Measurements from ENCODE around the gene MAP4K4.

The MAP4K4 gene

GRCh38 chr2:101692766-101693165 lies 4.7 kb upstream of the MAP4K4 start:
- no peak for DNase-seq

DNA sequence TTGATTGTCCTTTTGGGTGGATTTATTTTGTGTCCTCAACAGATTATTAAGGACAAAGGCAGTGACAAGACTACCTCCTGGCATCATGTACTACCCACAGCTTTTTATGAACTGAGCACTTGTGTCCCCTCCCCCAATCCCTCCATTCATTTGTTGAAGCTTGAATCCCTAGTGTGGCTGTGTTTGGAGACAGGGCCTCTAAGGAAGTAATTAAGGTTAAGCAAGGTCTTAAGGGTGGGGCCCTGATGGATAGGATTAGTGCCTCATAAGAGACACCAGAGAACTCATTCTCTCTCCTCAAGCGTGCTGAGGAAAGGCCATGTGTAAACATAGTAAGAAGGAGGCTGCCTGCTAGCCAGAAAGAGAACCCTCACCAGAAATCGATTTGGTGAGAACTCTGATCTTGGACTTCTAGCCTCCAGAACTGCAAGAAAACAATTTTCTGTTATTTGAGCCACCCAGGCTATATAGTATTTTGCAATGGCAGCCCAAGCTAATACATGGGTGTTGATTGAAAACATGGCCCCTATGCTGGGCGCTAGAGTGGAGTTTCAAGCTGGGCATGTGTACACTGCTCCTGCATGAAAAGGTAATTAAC lies 3.4 kb upstream of the MAP4K4 start:
- no peak for DNase-seq

GRCh38 chr2:101696272-101697123 lies 1.0 kb upstream of the MAP4K4 start:
- peak in 16 of 51 donors; percentile 19 to 85 (median 54) for DNase-seq

DNA sequence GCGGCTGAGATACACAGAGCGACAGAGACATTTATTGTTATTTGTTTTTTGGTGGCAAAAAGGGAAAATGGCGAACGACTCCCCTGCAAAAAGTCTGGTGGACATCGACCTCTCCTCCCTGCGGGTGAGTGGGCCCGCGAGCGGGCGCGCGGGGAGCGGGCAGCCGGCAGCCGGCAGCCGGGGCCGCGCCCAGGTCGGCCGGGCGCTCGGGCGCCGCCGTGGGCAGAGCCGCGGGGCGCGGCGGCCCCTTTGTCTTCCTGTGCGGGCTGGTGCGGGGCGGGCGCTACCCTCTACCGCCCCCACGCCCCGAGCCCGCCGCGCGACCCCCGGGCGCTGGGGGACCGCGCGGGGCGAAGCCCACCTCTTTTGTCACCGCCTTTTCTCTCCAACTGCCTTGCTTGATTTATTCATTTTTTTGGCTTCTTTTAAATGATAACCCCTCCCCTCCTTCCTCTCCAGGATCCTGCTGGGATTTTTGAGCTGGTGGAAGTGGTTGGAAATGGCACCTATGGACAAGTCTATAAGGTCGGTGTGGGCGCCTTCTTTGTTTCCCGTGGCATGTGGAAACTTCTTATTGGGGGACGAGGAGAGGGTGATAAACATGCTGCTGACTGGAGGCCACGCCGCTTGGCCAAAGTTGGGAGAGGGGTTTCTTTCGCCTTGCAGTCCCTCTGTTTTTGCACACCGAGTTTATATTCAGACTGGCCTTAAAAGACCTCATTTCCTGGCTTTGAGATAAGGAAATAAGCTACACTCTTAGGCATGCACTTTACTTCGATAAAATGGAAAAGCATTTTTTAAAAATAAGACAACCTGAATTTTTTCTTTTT lies 722 bp downstream of the MAP4K4 start:
- peak in 11 of 51 donors; percentile 11 to 68 (median 30) for DNase-seq

GRCh38 chr2:101698844-101699754 lies 1.6 kb downstream of the MAP4K4 start:
- peak in 7 of 51 donors; percentile 8 to 84 (median 15) for DNase-seq

DNA sequence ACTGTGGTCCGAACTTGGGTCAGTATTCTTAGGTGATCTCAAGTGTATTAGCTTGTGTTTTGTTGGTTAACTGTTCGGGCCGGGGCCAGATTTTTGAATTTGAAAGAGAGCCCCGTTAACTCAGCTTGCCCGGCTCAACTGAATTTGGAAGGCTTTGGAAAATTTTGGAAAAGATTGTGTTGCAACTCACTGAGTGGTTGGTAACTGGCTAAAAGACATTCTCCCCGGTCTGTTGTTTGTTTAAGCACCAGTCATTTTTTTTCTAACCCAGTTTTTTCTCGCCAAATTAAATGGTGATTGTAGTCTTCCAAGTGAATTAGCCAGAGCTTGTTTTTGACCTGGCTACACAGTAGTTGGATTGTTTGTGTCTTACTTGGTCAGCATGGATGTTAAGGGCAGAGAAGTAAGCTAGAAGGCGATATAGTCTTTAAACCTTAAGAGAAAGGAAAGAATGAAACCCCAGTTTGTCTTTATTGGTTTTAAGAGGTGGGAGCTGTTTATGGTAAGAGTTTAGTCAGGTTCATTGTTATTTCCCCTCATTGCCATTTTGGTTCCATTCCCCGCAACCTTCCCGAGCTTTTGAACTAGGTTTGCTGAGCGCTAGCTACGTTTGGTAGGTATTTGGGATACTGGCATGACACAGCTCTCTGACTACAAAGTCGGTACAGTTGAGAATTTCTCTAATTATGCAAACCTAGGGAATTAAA lies 2.4 kb downstream of the MAP4K4 start:
- peak in 4 of 51 donors; percentile 18 to 87 (median 40) for DNase-seq

GRCh38 chr2:101704046-101704466 lies 6.5 kb downstream of the MAP4K4 start:
- DNase-seq: peak in 8 of 51 donors; percentile 10 to 34 (median 20)

DNA sequence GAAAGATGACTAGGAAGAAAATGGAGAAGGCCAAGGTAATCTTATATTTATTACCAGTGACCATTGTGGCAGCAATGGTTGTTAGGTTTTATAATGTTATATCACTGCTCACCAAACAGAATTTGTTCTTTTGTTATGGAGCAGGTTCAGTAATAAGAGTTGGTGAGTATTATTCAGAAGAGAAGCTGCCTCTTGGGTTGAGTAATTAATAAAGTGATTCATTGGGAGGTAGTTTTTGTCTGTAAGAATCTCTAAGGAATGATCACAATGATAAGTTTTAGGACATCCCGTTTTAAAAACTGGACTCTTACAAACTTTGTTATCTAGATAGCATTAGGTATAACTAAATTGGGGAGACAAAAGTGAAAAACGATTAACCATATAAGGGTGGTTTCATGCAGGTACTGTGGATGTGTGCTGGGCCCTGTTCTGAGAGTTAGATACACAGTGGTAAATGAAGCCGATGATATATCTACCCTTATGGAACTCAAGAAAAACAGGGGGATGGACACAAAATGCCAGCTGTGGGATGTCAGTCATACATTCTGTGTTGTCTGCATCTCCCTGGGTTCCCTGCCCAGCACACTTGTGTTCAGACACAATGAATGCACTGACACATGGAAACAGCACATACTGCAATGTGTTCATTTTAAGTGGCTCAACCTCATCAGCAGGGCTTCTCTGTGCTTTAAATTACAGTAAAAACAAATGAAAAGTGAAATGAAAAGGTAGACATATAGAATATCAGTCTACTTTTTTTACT lies 7.5 kb downstream of the MAP4K4 start:
- no peak for DNase-seq

DNA sequence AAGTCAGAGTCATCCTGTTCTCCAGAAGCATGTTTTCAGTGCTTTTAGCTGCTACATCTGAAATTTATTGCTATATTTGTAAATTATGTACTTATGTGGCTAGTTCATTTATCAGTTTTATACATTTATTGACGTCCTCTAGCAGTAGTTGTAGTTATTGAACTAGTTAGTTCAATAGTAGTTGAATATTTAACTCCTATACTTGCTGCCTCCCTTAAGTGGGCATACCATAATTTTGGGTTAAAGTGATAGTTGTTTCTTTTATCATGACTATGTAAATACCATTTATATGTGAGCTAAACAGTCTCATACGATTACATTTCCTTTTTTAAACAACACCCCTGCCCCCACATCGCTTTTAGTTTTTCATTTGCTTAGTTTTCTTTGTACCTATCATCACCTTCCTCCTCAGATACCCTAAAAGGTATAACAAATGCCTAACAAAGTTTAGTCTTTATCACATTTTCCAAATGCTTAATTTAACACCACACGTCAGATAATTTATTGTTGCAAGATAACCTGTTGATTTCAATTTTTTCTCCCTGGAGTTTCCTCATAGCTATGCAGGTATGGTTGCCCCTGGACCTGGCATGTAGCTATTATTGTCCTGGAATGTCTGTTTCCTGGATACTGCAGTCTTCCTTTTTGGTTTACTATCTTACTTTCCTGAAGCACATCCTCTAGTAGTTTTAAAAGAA lies 8.8 kb downstream of the MAP4K4 start:
- no peak for DNase-seq

DNA sequence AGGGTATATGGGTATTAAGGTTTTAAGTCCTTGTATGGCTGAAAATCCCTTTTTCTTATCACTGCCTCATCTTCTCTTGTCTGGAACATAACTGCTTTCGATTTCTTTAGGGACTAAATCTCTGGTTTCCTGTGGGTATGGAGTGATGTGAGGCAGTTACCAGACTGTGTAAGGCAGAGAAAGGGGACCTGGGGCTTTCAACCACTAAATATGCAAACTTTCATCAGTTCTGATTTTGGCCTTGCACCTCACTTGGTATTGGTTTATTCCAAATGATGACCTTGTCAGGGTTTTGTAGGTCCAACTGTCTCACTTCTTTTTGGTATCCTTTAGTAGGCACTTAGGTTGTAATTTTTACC lies 9.3 kb downstream of the MAP4K4 start:
- DNase-seq: no peak

DNA sequence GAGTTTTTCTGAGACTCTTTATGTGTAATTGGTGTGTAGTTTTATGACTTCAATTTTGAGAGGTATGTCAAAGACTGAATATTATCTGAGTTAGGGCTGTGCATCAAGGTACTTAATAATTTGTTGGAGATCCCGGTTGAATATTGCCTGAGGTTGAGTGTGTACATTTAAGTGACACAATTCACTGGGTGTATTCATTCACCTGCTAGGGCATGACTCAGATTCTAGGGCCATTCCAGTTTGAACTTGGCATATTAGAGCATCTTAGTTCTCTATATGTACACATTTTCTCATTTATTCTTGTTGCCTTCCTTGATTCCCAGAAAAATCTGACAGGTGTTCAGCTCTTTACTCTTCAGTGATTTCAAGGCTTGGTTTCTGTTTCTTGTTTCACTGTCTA lies 12.5 kb downstream of the MAP4K4 start:
- no peak for DNase-seq

DNA sequence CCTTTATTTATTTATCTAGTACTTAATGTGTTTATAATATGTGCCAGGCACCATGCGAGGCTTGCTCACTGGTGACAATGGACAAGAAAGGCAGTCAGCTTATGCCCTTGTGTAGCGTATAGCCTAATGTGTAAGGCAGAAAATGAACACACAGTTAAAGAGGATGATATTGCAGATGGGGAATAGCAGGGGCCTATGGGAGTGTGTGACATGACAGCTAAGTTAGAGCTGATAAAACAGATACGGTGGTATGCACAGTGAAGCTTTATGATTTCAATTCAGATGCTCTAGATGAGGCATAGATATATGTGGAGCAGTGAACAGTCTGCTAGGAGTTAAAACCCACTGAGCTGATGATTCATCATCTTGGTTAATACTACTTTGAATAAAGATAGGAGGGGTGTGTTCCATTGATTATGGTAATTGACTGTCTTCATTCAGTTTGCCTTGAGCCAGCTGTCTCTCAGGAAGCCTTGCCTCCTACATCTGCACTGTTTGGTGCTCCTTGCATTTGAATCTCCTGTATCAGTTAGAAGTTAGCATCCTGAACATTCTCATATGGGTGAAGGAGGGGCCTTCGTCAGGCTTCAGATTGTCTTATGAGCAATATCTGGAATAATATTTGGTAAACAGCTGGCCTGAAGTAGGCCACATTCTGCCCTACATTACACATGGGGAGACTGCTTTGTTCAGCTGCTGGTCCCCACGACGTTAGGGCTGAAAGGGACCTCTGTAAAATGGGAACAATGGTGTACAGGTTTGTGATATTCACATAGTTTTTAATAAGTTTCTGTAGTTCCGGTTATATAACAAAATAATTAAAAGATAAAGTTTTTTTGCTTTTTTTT lies 13.2 kb downstream of the MAP4K4 start:
- no peak for DNase-seq

DNA sequence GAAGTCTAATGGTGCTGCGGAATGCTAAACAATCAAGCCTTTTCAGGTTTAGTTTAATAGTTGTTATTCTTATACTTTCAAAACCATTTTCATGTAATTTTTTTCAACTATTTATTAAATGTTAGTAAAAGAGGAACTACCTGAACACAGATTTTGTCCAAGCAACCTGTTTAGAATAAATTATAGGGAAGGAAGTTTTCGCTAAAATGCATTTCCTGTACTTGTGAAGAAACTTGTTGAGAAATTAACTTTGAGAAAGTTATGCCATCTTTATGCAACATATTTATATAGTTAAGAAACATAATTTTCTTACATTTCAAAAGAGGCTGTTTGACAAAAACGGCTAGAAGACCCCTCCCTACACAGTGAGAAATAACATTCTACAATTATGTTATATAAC lies 16.6 kb downstream of the MAP4K4 start:
- no peak for DNase-seq

DNA sequence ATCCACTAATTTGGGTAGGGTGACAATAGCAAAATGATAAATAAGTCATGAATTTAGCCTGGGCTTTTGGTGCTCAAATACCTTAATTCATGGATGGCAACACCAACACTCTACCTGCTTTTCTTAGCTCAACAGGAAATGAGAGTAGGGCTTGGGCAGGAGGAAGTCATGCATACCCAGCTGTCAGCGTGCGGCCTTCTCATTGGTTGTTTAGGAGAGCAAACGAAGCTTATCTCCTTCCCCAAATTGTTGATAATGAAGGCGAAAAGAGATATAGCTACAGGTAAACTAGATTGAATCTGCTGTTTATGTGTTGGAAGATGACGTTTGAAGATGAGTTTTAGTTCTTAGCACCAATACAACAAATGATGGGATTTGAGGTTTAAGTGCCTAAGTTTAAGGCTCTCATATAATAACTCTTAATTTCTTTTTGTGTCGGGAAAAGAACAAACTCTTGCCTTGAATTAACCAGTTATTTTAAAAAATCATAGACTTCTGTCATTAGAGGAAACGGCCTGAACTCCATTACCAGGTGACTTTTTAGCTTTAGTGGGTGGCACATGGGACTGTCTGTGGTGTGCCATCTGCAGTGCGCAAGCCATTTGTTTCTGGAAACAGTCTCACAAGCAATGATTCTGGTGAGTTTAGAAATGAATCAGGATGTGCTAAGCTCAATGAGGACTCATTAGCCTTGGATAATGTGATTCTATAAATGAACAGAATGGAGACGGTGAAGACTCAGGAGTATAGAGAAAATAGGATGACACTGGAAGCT lies 19.8 kb downstream of the MAP4K4 start:
- DNase-seq: no peak

DNA sequence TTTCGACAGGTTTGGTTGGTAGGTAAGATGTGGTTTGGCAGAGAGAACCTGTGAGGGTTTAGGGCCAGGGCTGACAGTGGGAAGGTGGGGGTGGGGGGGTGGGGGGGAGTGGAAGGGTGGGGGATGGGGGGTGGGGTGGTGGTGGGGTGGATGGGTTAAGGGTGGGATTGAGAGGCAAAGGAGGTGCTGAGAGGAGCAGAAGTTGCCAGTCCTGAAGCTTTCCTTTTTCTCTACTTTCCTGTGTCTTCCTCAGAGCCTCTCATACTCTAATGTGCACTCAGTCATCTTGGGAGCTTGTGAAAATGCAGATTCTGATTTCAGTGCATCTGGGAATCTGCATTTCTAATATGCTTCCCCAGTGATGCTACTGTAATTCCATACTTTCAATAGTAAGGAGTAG lies 21.0 kb downstream of the MAP4K4 start:
- DNase-seq: no peak

GRCh38 chr2:101718993-101719571 lies 21.6 kb downstream of the MAP4K4 start:
- no peak for DNase-seq

DNA sequence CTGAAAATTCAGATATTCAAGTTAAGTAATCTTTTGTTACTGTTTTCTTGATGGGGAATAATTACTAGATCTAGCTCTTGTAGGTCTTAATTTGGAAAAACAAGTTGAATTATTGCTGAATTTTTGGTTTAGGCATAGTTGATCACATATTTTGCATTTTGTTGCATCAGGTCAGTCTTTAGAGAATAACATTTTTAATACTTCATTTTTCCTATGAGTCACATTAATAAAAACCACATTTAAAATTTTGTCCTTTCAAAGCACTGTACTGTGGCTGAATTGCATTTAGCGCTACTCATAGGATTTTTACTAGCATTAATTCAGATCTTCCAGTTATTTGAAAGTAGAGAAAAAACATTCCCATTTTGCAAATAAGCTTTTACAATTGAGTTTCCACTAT lies 23.2 kb downstream of the MAP4K4 start:
- no peak for DNase-seq
